Sigmoid colon (tissue), 4 donors: ENCODE results near the gene RCOR1.

Experiments used
- EP300 ChIP-seq, 4 donors: sonication (generic); formaldehyde crosslinking; IDR thresholded peaks; one replicate each; pipeline ENCODE4 v1.6.1; 2017; ENCODE audit warnings: antibody characterized with exemption in 4 of 4
- POLR2A ChIP-seq, 2 donors: fragments of 450-650 bp; IDR thresholded peaks; one replicate each; pipeline ENCODE4 v1.6.1; 2016; ENCODE audit warnings: antibody characterized with exemption in 2 of 2, mild to moderate bottlenecking in 2 of 2, moderate library complexity in 2 of 2
- POLR2AphosphoS5 ChIP-seq, 4 donors: sonication (generic); formaldehyde crosslinking; IDR thresholded peaks; one replicate each; pipeline ENCODE4 v1.6.1; 2017; ENCODE audit warnings: antibody characterized with exemption in 4 of 4
- TF ChIP-seq, protein P1 (sequence below), 4 experiments: fragments of 450-650 bp in 3 of 4; fragments of 200-600 bp in 1 of 4; IDR thresholded peaks; one replicate each; pipeline ENCODE4 v1.5.1; 2016 to 2019; ENCODE audit warnings: antibody characterized with exemption in 4 of 4, mild to moderate bottlenecking in 3 of 4, moderate library complexity in 2 of 4

- TF ChIP-seq, protein P1, sequence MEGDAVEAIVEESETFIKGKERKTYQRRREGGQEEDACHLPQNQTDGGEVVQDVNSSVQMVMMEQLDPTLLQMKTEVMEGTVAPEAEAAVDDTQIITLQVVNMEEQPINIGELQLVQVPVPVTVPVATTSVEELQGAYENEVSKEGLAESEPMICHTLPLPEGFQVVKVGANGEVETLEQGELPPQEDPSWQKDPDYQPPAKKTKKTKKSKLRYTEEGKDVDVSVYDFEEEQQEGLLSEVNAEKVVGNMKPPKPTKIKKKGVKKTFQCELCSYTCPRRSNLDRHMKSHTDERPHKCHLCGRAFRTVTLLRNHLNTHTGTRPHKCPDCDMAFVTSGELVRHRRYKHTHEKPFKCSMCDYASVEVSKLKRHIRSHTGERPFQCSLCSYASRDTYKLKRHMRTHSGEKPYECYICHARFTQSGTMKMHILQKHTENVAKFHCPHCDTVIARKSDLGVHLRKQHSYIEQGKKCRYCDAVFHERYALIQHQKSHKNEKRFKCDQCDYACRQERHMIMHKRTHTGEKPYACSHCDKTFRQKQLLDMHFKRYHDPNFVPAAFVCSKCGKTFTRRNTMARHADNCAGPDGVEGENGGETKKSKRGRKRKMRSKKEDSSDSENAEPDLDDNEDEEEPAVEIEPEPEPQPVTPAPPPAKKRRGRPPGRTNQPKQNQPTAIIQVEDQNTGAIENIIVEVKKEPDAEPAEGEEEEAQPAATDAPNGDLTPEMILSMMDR (IDR thresholded peaks at IDR 0.05), result no peak
- TF ChIP-seq POLR2AphosphoS5 (IDR thresholded peaks at IDR 0.05), result no peak
- no peak for TF ChIP-seq POLR2A (IDR thresholded peaks at IDR 0.05)
- no peak for TF ChIP-seq EP300 (IDR thresholded peaks at IDR 0.05)
Observed at GRCh38 chr14:102688290-102688689, 95.8 kb downstream of the RCOR1 start.
